Islet precursor cell (in vitro differentiated cells): ENCODE measurements around the gene PRKCA.
"Not testable (repeated sequence)": the region's sequence is repeated elsewhere in the genome, so short reads cannot be mapped to it uniquely, and the experiment has no call there.

ENCODE experiments used
- DNase-seq: peaks from one replicate; pipeline ENCODE4 v3.0.0-alpha.2; 2018

The PRKCA gene

DNA sequence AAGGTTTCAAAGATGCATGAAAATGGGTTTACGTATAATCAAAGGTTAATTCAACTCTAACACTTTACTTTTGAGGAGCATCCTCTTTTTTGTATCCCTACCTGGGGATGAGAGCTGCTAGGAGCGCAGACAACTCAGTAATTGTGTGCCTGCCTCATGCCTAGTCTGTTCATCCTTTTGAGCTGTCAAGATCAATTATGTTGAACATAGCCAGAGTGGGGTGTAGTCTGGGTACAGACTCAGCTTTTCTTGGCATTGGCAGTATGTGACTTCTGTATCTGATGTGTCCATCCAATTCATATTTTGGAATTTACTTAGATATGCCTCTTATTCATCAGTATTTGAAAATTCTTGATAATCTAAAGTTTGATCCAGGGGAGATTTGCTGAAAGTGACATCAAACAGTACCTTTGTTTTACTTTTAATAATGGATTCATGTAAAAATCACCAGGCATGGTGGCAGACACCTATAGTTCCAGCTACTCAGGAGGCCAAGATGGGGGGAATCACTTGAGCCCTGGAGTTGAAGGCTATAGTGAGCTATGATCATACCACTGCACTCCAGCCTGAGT, 24.1 kb downstream of the PRKCA start:
- DNase-seq: no peak

- no peak for DNase-seq
These were observed 28.2 kb downstream of the PRKCA start for GRCh38 chr17:66330646-66331037.

DNA sequence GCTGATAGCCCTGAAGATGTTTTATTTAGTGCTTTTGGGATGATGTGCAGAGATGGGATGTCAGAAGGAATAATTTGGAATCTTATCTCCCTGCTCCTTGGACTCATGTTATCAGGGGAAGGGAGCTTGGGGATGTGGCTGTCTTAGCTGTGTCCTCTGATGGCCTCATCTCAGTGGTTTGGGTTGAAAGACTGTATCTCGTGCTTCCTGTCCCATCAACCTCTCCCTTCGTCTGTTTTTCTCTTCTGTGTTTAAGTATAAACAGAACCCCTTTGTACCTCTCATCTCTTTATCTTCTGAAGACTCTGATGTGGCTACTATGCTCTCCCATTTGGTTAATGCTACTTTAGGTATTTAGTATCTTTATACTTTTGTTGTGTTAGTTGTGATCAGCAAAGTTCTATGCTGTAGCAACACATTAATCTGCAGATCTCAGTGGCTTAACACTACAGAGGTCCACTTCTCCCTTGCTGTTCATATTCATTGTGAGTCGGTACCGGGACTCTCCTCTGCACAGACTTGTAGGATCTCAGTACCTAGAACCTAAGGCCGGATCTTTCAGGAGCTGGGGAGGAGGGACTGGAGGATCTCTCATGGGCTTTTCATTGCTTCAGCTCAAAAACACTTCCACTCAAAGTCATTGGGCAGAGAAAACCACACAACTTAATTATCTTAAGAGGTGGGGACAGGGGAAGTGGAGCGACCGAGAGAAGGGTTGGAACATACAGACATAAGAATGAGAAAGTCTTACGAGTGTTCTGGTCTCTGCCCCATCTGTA, 28.8 kb downstream of the PRKCA start:
- no peak for DNase-seq

GRCh38 chr17:66335797-66336196, 33.4 kb downstream of the PRKCA start:
- DNase-seq: no peak

DNA sequence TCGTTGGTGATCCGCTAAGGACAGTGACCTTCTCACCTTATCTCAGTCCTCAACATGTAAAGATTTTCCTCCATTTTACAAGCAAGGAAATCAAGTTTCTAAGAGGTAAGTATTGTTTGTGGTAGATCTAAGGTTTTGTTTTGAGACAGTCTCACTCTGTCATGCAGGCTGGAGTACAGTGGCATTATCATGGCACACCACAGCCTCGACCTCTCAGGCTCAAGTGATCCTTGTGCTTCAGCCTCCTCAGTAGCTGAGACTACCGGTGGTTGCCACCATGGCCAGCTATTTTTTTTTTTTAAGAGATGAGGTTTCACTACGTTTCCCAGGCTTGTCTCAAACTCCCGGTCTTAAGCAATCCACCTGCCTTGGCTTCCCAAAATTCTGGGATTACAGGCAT, 34.9 kb downstream of the PRKCA start:
- no peak for DNase-seq

- no peak for DNase-seq
These were observed 35.6 kb downstream of the PRKCA start for GRCh38 chr17:66337866-66338485.

GRCh38 chr17:66338937-66339336, 36.5 kb downstream of the PRKCA start:
- DNase-seq: no peak

DNA sequence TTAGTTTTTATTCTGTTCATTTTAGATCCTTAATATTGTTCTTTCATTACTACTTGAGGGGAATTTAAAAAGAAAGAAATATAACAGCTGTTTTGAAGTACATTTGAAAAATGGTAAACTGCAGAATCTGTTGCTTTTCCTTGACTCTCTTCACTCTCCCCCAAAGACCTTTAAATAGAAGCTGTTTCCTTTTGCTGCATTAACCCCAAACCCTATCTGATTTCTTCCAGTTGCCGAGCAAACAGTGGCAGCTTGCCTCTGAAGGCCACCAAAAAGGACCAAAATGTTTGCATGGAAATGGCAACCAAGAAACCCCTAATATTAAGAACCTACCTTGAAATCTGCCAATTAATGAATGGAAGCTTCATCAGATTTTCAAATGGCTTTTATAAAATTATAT, 37.1 kb downstream of the PRKCA start:
- DNase-seq: no peak

DNA sequence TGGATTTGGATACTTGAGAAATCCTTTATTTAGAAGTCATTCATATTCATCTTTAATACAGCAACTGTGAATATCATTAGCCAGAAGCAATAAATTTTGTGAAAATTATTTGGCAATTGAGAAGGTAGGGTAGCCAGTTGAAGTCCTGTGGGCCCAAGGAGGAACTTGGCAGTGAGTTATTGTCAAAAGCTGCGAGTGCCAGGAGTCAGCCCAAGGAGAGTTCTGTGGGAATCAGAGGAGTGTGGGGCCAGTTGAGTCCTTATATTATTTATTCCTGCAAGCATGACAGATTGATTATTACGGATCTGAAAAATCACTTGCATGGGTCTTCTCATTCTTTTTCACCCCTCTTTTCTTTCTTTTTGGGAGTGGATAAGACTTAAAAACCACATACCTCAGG, 38.3 kb downstream of the PRKCA start:
- DNase-seq: no peak

GRCh38 chr17:66341462-66341861, 39.0 kb downstream of the PRKCA start:
- no peak for DNase-seq

DNA sequence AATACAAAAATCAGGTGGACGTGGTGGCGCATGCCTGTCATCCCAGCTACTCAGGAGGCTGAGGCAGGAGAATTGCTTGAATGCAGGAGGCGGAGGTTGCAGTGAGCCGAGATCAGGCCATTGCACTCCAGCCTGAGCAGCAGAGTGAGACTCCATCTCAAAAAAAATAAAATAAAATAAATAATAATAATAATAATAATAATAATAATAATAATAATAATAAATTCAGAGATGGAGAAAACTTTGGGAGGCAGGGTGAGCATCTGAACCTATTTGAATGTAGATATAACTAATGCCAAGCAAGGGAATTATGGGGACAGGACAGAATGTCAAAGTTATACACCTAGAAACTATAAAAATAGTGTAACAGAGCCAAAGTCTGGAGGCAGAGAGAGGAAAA, 39.9 kb downstream of the PRKCA start:
- not testable (repeated sequence) for DNase-seq

DNA sequence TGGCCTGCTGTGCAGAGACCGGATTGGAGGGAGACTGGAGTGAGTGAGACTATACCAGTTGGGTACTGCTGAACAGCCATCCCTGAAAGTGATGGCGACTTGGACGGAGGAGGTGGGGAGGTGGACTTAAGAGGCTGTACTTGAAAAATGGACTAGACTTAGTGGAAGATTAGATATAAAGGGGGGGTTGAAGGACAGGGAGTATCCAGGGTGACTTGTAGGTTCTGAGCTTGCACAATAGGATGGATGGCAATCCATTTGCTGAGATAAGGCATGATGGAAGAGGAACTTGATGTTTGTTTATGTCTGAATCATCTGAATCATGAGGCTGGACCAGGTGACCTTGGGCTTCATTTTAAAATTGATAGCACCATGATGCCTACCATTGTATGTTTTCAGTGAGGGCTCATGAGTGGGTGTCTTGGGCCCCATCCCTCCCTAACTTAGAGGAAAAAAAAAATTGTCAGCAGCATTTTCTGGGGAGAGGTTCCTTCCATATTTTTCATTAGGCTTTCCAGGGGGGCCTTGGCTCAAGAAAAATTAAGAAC, 41.2 kb downstream of the PRKCA start:
- no peak for DNase-seq

DNA sequence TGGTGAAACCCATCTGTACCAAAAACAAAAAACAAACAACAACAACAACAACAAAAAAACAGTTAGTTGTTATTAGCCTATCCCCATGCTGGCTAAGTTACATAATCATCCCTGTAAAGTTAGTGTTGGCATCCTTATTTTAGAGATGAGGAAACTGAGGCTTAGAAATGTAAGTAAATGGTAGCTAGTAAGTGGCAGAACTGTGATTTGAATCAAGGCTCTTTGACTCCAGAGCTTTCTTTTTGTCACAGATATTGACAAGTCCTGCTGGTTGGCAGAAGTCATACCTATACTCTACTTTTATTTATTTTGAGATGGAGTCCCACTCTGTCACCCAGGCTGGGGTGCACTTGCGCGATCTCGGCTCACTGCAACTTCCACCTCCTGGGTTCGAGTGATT, 42.1 kb downstream of the PRKCA start:
- DNase-seq: no peak

DNA sequence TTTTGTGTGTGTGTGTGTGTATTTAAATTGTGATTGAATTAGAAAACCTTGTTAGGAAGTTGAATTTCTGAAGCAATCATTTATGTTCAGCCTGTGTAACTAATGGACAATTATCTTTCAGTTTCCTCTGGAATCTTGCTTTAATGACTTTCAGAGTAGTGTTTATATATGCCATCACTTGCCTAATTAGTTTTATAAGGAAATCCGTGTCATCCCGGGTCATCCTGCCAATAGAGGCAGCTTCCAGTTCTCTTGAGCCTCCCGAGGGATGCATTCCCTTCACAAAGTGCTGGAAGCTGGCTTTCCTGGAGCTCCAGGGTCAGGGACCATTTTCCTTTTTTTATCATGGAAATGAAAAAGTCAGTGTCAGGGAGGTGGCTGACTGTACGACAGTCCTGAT, 42.9 kb downstream of the PRKCA start:
- DNase-seq: no peak

DNA sequence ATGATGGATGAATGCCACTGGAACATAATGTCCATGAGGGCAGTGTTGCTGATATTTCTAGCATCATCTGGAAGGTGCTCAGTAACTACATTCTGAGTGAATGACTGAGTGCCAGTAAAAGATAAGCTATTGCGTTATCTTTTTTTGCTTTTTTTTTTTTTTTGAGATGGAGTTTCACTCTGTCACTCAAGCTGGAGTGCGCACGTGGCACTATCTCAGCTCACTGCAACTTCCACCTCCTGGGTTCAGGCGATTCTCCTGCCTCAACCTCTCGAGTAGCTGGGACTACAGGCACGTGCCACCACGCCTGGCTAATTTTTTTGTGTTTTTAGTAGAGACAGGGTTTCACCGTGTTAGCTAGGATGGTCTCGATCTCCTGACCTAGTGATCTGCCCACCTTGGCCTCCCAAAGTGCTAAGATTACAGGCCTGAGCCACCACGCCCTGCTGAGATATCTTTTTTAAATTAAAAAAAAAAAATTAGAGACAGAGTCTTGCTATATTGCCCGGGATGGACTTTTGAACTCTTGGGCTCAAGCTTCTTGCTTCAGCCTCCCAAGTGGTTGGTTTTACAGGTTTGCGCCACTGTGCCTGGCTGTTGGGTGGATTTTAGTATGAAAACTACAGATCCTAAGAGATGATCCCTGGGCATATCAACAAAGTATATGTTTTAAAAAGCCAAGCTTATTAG, 43.7 kb downstream of the PRKCA start:
- not testable (repeated sequence) for DNase-seq

DNA sequence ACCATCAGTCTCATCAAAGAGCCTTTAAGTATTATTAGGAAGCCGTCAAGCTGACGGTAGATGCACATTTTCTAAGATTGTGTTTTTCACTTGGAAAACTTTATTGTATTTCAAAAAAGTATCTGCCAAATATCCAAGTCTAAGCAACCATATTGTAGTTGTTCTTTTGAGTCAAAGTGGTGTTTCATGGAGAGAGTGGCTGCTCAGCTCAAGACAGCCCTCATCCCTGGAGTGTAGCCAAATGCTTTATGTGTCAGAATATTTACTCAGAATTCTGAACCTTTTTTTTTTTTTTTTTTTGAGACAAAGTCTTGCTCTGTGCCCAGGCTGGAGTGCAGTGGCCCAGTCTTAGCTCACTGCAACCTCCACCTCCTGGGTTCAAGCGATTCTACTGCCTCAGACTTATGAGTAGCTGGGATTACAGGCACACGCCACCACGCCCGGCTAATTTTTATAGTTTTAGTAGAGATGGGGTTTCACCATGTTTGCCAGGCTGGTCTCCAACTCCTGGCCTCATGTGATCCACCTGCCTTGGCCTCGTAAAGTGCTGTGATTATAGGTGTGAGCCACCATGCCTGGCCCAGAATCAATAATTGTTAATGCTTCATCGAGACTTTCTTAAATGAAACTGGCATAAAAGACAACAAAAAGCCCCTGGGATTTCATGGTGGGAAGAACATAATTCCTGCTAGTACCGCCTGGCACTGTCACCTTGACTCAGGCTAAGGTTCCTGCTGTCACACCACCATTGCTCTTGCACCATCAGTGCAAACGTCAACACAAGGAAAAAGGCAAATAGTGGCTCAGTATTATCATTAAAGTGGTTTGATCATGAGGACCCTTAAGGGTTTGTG, 45.5 kb downstream of the PRKCA start:
- no peak for DNase-seq

DNA sequence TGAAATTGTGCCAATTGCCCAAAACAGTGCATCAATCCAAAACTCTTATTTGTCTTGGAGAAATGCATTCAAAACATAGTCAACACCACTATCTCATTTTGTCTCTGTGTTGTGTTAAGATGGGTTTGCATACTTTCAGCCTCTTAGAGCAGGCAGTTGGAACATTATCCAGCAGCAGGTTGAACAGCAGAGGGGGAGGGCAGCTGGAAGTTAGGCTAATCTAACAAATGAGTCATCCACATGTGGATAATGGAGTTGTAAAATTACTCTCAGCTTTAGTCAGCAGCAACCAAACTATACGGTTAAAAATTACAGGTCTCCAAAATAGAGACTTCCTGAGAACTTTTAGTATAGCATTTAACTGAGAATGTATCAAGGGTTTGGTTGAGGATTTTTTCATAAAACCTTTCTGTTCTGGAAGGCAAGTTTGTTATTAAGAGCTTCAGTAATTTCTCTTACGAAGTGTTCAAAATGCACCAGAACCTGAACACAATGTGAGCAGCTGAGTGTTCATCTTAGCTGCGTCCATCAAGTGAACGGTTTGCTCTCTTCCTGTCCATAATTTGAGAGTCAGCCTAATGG, 46.3 kb downstream of the PRKCA start:
- peak; percentile 85 for DNase-seq

- DNase-seq: no peak
These were observed 47.3 kb downstream of the PRKCA start for GRCh38 chr17:66349521-66350254.

DNA sequence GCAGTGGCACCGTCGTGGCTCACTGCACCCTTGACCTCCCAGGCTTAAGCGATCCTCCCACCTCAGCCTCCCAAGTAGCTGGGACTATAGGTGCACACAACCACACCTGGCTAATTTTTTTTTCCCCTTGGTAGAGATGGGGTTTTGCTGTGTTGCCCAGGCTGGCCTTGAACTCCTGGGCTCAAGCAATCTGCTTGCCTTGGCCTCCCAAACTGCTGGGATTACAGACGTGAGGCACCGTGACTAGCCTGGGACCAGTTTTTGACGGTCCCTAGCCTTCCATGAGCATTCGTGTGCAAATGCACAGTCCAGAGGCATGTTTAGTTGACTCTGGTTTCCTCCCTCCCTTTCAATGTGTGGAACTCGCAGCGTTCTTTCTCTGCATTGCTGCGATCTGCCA, 48.2 kb downstream of the PRKCA start:
- not testable (repeated sequence) for DNase-seq

DNA sequence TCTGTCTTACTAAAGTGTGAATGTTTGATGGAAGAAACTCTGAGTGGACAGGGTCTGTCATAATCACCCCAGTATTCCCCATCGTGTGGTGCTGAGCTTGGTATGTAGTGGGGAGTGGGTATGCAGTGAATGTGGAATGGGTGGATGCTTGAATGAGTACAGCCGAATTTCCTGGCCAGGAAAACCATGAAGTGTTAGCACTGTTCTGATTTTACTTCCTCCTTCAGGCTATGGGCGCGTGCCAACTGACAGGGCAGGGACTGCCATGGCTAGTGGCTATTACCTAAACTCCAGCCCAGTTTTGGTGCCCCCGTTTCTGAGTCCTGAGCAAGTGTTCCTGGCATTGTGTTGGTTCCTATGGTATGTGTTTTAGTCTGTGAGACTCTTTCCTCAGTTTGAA, 48.6 kb downstream of the PRKCA start:
- DNase-seq: no peak

DNA sequence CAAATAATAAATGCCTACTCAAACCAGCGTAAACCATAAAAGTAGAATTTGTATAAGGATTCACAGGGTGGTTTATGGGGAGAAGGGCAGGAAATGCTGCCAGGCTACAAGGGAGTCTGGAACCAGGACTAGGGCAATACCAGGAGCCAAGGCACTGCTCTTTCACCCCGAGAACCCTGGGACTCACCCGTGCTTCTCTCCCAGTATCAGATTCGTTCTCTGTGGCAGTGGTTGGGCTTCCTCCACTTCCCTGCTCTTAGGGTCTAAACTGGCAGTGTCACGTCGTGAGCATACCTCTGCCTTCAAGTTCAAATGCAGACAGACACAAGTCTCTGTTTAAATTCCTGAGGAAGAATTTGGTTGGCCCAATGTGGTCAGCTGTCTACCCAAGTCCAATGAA, 49.3 kb downstream of the PRKCA start:
- DNase-seq: no peak
